BE2C (cell line): ENCODE measurements around the gene TANC1. TPM values are rescaled to one million over a fixed set of nuclear protein-coding genes. Genes with fewer than 3 reads are reported as not detected.
A peak's percentile ranks its signal among the peaks of the same experiment; 100 is the strongest.

Experiments used
- DNase-seq: peaks from one replicate; pipeline ENCODE4 v3.0.0-alpha.2; 2020
- H3K27me3 ChIP-seq: fragments of 250-450 bp; sonication (Bioruptor Pico); 2 replicates; pipeline ENCODE4 v1.5.1; 2020; ENCODE audit warnings: mild to moderate bottlenecking
- H3K36me3 ChIP-seq: fragments of 250-450 bp; sonication (Bioruptor Pico); 2 replicates; pipeline ENCODE4 v1.5.1; 2020; ENCODE audit warnings: mild to moderate bottlenecking
- H3K4me1 ChIP-seq: fragments of 250-450 bp; sonication (Bioruptor Pico); 2 replicates; pipeline ENCODE4 v1.5.1; 2020
- H3K4me3 ChIP-seq: 2 replicates; pipeline ENCODE4 v1.5.1; 2011; ENCODE audit warnings: low read depth, low read length
- H3K9me3 ChIP-seq: fragments of 250-450 bp; sonication (Bioruptor Pico); 2 replicates; pipeline ENCODE4 v1.5.1; 2020
- CTCF ChIP-seq: IDR thresholded peaks from 2 replicates; pipeline ENCODE4 v1.5.1; 2012; ENCODE audit warnings: mild to moderate bottlenecking, low read depth, low read length
- polyA plus RNA-seq: library from polyadenylated mRNA; unstranded; fragments of >200 nt; gene quantifications from one replicate; pipeline ENCODE4 v1.2.1, GENCODE V29; 2012; ENCODE audit warnings: low read depth, missing spikeins; ENCODE audit not compliant: insufficient read length, insufficient read depth

Gene TANC1
- 11.5 TPM for polyA plus RNA-seq

GRCh38 chr2:158968396-158969161 lies at the start of gene TANC1:
Gene TANC1, plus strand, starts transcription at chr2:158968640. Its CDS starts 97,271 bp downstream, at chr2:159065911.
- no peak for TF ChIP-seq CTCF
- Histone ChIP-seq H3K9me3 (no peaks in the 10 kb centered on the region), H3K4me1 (no peaks in the 10 kb centered on the region), H3K36me3 (no peaks in the 10 kb centered on the region), H3K27me3 (no peaks in the 10 kb centered on the region), H3K4me3 (peak within 1 kb of the TSS; percentile 86)
- DNase-seq = peak; percentile 92

- DNase-seq = no peak
- Histone ChIP-seq H3K27me3 (no peaks in the 10 kb centered on the region), H3K4me3 (no peak overlapping the region), H3K9me3 (no peaks in the 10 kb centered on the region), H3K4me1 (no peaks in the 10 kb centered on the region; the same call in 1 of the 2 replicates), H3K36me3 (no peaks in the 10 kb centered on the region)
- no peak for TF ChIP-seq CTCF
Measured at GRCh38 chr2:158921599-158922408, 46.6 kb upstream of the TANC1 start.

- Histone ChIP-seq H3K4me3 (no peak overlapping the region), H3K36me3 (no peaks in the 10 kb centered on the region), H3K27me3 (no peaks in the 10 kb centered on the region), H3K4me1 (no peaks in the 10 kb centered on the region; the same call in 1 of the 2 replicates), H3K9me3 (no peaks in the 10 kb centered on the region)
- DNase-seq = no peak
- no peak for TF ChIP-seq CTCF
Measured at GRCh38 chr2:158922601-158923000, 45.8 kb upstream of the TANC1 start.

- no peaks in the 10 kb centered on the region; the same call in 1 of the 2 replicates for H3K4me1 ChIP-seq
- DNase-seq = peak; percentile 83
- no peaks in the 10 kb centered on the region for H3K36me3 ChIP-seq
- H3K9me3 ChIP-seq = no peaks in the 10 kb centered on the region
- H3K27me3 ChIP-seq = no peaks in the 10 kb centered on the region
- TF ChIP-seq CTCF = no peak
- no peak overlapping the region for H3K4me3 ChIP-seq
Measured at GRCh38 chr2:158923180-158923594, 45.3 kb upstream of the TANC1 start.

GRCh38 chr2:158923641-158924040 lies 44.8 kb upstream of the TANC1 start:
- DNase-seq = no peak
- H3K4me1 ChIP-seq = no peaks in the 10 kb centered on the region; the same call in 1 of the 2 replicates
- no peaks in the 10 kb centered on the region for H3K9me3 ChIP-seq
- H3K27me3 ChIP-seq = no peaks in the 10 kb centered on the region
- TF ChIP-seq CTCF = no peak
- no peak overlapping the region for H3K4me3 ChIP-seq
- H3K36me3 ChIP-seq = no peaks in the 10 kb centered on the region
